Myometrial cell (primary cell): Measurements from ENCODE around the gene MAP3K10. TPM values are rescaled to one million over a fixed set of nuclear protein-coding genes. Genes with fewer than 3 reads are reported as not detected.

Source experiments
- total RNA-seq: library from RNA; depleted of rRNA; stranded (reverse); fragments of >200 nt; gene quantifications from 2 replicates; pipeline ENCODE4 v1.2.3, GENCODE V29; 2015

MAP3K10 gene
- 6.0 and 10.4 TPM in 2 replicates for total RNA-seq

GRCh38 chr19:40190891-40191835, at the start of gene MAP3K10:
Gene MAP3K10 (plus strand): TSS chr19:40191426. CDS start chr19:40192032, 606 bp downstream.

GRCh38 chr19:40217934-40218890, 27.0 kb downstream of the MAP3K10 start, which contains the start of gene TTC9B:
Gene TTC9B (minus strand): TSS chr19:40218384. CDS start chr19:40218381, 3 bp downstream.

Other genes with a start within 250 kb of the MAP3K10 start
- gene PSMC4, start 220.3 kb upstream of the MAP3K10 start, total RNA-seq: 154 and 171 TPM in 2 replicates
- gene ZNF546, start 194.4 kb upstream of the MAP3K10 start, total RNA-seq: 1.4 and 3.9 TPM in 2 replicates
- 1.4 and 6.9 TPM in 2 replicates for gene ZNF780B, start 135.2 kb upstream of the MAP3K10 start, total RNA-seq
- 2.3 and 16.0 TPM in 2 replicates for gene ZNF780A, start 100.5 kb upstream of the MAP3K10 start, total RNA-seq
- gene TTC9B, start 27.0 kb downstream of the MAP3K10 start, total RNA-seq: not detected in 2 replicates
- gene CCNP, start 35.3 kb downstream of the MAP3K10 start, total RNA-seq: not detected in 2 replicates
- 97.3 and 125 TPM in 2 replicates for gene AKT2, start 93.9 kb downstream of the MAP3K10 start, total RNA-seq
- gene C19orf47, start 157.0 kb downstream of the MAP3K10 start, total RNA-seq: 7.3 and 10.1 TPM in 2 replicates
- 400 and 439 TPM in 2 replicates for gene PLD3, start 157.3 kb downstream of the MAP3K10 start, total RNA-seq
- not detected in 2 replicates for gene HIPK4, start 198.8 kb downstream of the MAP3K10 start, total RNA-seq
- 2.5 and 2.9 TPM in 2 replicates for gene PRX, start 222.0 kb downstream of the MAP3K10 start, total RNA-seq
- 23.4 and 33.2 TPM in 2 replicates for gene SERTAD1, start 234.6 kb downstream of the MAP3K10 start, total RNA-seq